GM23338 (cell line): Measurements from ENCODE around the gene KIF4A. TPM values are rescaled to one million over a fixed set of nuclear protein-coding genes. Genes with fewer than 3 reads are reported as not detected.

Experiments used
- ATAC-seq: fragments of 200-7000 bp; cut with Tn5 transposase; 3 replicates; pipeline ENCODE4 v1.9.1; 2020
- DNase-seq: peaks from one replicate; pipeline ENCODE4 v3.0.0-alpha.2; 2015; ENCODE audit warnings: low spot score
- H2AFZ ChIP-seq: fragments of 200-600 bp; sonication (generic); 2 replicates; pipeline ENCODE4 v1.8.0; 2016; ENCODE audit warnings: antibody characterized with exemption, mild to moderate bottlenecking, moderate library complexity
- H3F3A ChIP-seq: fragments of 200-600 bp; sonication (generic); replicated peaks from 2 replicates; pipeline ENCODE4 v1.8.0; 2017; ENCODE audit warnings: antibody characterized with exemption, mixed run types, low read depth
- H3K27ac ChIP-seq: fragments of 200-600 bp; sonication (generic); 2 replicates; pipeline ENCODE4 v1.6.1; 2016; ENCODE audit warnings: low read depth
- H3K27me3 ChIP-seq: fragments of 200-600 bp; sonication (generic); 2 replicates; pipeline ENCODE4 v1.8.0; 2016; ENCODE audit warnings: mild to moderate bottlenecking, mixed run types, moderate library complexity; ENCODE audit not compliant: insufficient read depth
- H3K36me3 ChIP-seq: fragments of 200-600 bp; sonication (generic); 2 replicates; pipeline ENCODE4 v1.8.0; 2016; ENCODE audit warnings: mild to moderate bottlenecking; ENCODE audit not compliant: insufficient read depth
- H3K4me1 ChIP-seq: fragments of 200-600 bp; sonication (generic); 2 replicates; pipeline ENCODE4 v1.8.0; 2016; ENCODE audit warnings: mild to moderate bottlenecking, moderate library complexity; ENCODE audit not compliant: insufficient read depth
- H3K4me2 ChIP-seq: fragments of 200-600 bp; sonication (generic); 2 replicates; pipeline ENCODE4 v1.7.1; 2017; ENCODE audit warnings: mixed run types
- H3K4me3 ChIP-seq: fragments of 200-600 bp; sonication (generic); 2 replicates; pipeline ENCODE4 v1.6.1; 2016; ENCODE audit warnings: mixed run types
- H3K79me2 ChIP-seq: fragments of 200-600 bp; sonication (generic); replicated peaks from 2 replicates; pipeline ENCODE4 v1.8.0; 2017; ENCODE audit warnings: mild to moderate bottlenecking; ENCODE audit not compliant: insufficient read depth
- H3K9me2 ChIP-seq: fragments of 200-600 bp; sonication (generic); 2 replicates; pipeline ENCODE4 v1.8.0; 2017; ENCODE audit not compliant: insufficient read depth
- H4K20me1 ChIP-seq: fragments of 200-600 bp; sonication (generic); replicated peaks from 2 replicates; pipeline ENCODE4 v1.8.0; 2017; ENCODE audit warnings: mild to moderate bottlenecking; ENCODE audit not compliant: insufficient read depth
- H3K27ac Mint-ChIP-seq: 2 replicates; pipeline ENCODE4 v1.8.0; 2020; ENCODE audit warnings: inconsistent platforms, mild to moderate bottlenecking, moderate library complexity, mixed read lengths
- H3K27me3 Mint-ChIP-seq: 3 replicates; pipeline ENCODE4 v1.8.0; 2022; ENCODE audit warnings: low read depth, mild to moderate bottlenecking, moderate library complexity, mixed read lengths, inconsistent platforms; ENCODE audit not compliant: insufficient read depth, poor library complexity
- H3K36me3 Mint-ChIP-seq: 3 replicates; pipeline ENCODE4 v1.8.0; 2021; ENCODE audit warnings: low read depth, mild to moderate bottlenecking, inconsistent platforms, moderate library complexity, mixed read lengths
- H3K4me1 Mint-ChIP-seq: 3 replicates; pipeline ENCODE4 v1.8.0; 2020; ENCODE audit warnings: mild to moderate bottlenecking, inconsistent platforms, mixed read lengths
- H3K4me3 Mint-ChIP-seq: 3 replicates; pipeline ENCODE4 v1.8.0; 2021; ENCODE audit warnings: moderate library complexity, mild to moderate bottlenecking, inconsistent platforms, mixed read lengths
- H3K9me3 Mint-ChIP-seq: 3 replicates; pipeline ENCODE4 v1.8.0; 2020; ENCODE audit warnings: moderate library complexity, mild to moderate bottlenecking, inconsistent platforms, mixed read lengths
- CREB1 ChIP-seq: fragments of 250-450 bp; sonication (Bioruptor Pico); IDR thresholded peaks from 2 replicates; pipeline ENCODE4 v1.5.0; 2020; ENCODE audit warnings: low read depth, mild to moderate bottlenecking, moderate library complexity
- CTCF ChIP-seq, 2 experiments: fragments of 200-600 bp in 1 of 2; sonication (generic) in 1 of 2; conservative IDR thresholded peaks; 2 replicates each; pipeline versions ENCODE4 v1.5.1 to v1.6.1; 2016 to 2017; ENCODE audit warnings: antibody characterized with exemption in 2 of 2, low read depth in 2 of 2, mild to moderate bottlenecking in 2 of 2, moderate library complexity in 1 of 2
- EZH2phosphoT487 ChIP-seq: fragments of 200-600 bp; sonication (generic); IDR thresholded peaks from one replicate; pipeline ENCODE4 v1.8.1; 2018; ENCODE audit warnings: antibody characterized with exemption; ENCODE audit not compliant: unreplicated experiment
- NANOG ChIP-seq: IDR thresholded peaks from 2 replicates; pipeline ENCODE4 v1.6.1; 2016; ENCODE audit warnings: antibody characterized with exemption, borderline replicate concordance
- REST ChIP-seq: IDR thresholded peaks from one replicate; pipeline ENCODE4 v1.6.1; 2018; ENCODE audit warnings: antibody characterized with exemption; ENCODE audit not compliant: unreplicated experiment
- STAT1 ChIP-seq: IDR thresholded peaks from one replicate; pipeline ENCODE4 v1.6.1; 2016; ENCODE audit warnings: antibody characterized with exemption; ENCODE audit not compliant: unreplicated experiment
- ZNF114 ChIP-seq: fragments of 250-450 bp; sonication (Bioruptor Pico); IDR thresholded peaks from 2 replicates; pipeline ENCODE4 v1.5.0; 2020; ENCODE audit warnings: mild to moderate bottlenecking, moderate library complexity
- ZNF331 ChIP-seq: fragments of 250-450 bp; sonication (Bioruptor Pico); IDR thresholded peaks from 2 replicates; pipeline ENCODE4 v1.5.0; 2020; ENCODE audit warnings: low read depth, mild to moderate bottlenecking, moderate library complexity
- polyA plus RNA-seq: library from polyadenylated mRNA; unstranded; fragments of >200 nt; fragmentation: Nextera tagmentation; extraction: Ambion mirVana; gene quantifications from 2 replicates; pipeline ENCODE4 v1.2.1, GENCODE V29; 2016
- total RNA-seq: library from RNA; depleted of rRNA; stranded (reverse); fragments of >200 nt; shearing (Covaris generic); gene quantifications from 2 replicates; pipeline ENCODE4 v1.2.3, GENCODE V29; 2014
- TF ChIP-seq, protein P1 (sequence below): IDR thresholded peaks from 2 replicates; pipeline ENCODE4 v1.6.1; 2016; ENCODE audit warnings: antibody characterized with exemption
- TF ChIP-seq, protein P2 (sequence below): fragments of 250-450 bp; sonication (Bioruptor Pico); IDR thresholded peaks from 2 replicates; pipeline ENCODE4 v1.5.0; 2020; ENCODE audit warnings: mild to moderate bottlenecking, moderate library complexity

Gene KIF4A
- total and polyA plus RNA-seq, 2 experiments from 2014 or later: 21.5 to 27.6 TPM

GRCh38 chrX:70338290-70338689, 48.4 kb downstream of the KIF4A start (continued):
- TF ChIP-seq NANOG: no peak
- no peak for TF ChIP-seq STAT1
- no peak for TF ChIP-seq EZH2phosphoT487
- no peak for TF ChIP-seq ZNF331 (CRISPR knock-in tag)
- TF ChIP-seq, protein P1, sequence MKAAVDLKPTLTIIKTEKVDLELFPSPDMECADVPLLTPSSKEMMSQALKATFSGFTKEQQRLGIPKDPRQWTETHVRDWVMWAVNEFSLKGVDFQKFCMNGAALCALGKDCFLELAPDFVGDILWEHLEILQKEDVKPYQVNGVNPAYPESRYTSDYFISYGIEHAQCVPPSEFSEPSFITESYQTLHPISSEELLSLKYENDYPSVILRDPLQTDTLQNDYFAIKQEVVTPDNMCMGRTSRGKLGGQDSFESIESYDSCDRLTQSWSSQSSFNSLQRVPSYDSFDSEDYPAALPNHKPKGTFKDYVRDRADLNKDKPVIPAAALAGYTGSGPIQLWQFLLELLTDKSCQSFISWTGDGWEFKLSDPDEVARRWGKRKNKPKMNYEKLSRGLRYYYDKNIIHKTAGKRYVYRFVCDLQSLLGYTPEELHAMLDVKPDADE: no peak

- Mint-ChIP-seq H3K4me3 (no peak overlapping the region), H3K36me3 (peaks cover 67% of the 10 kb centered on the region), H3K27ac (no peak overlapping the region), H3K9me3 (peaks cover 11% of the 10 kb centered on the region; the same call in 2 of the 3 replicates), H3K27me3 (no peaks in the 10 kb centered on the region), H3K4me1 (no peaks in the 10 kb centered on the region)
- ATAC-seq (no peak), DNase-seq (no peak)
- H3K27ac ChIP-seq: no peak overlapping the region
- H2AFZ ChIP-seq: no peak overlapping the region
- no peaks in the 10 kb centered on the region for H3K9me2 ChIP-seq
- TF ChIP-seq NANOG (no peak), ZNF114 (no peak), REST (no peak), STAT1 (no peak), ZNF331 (CRISPR knock-in tag) (no peak), CTCF (conservative IDR thresholded peaks at IDR 0.05; ENCODE audit: low read depth in 2 of 2) (no peak), CREB1 (CRISPR knock-in tag) (no peak), EZH2phosphoT487 (no peak)
- TF ChIP-seq, protein P2, sequence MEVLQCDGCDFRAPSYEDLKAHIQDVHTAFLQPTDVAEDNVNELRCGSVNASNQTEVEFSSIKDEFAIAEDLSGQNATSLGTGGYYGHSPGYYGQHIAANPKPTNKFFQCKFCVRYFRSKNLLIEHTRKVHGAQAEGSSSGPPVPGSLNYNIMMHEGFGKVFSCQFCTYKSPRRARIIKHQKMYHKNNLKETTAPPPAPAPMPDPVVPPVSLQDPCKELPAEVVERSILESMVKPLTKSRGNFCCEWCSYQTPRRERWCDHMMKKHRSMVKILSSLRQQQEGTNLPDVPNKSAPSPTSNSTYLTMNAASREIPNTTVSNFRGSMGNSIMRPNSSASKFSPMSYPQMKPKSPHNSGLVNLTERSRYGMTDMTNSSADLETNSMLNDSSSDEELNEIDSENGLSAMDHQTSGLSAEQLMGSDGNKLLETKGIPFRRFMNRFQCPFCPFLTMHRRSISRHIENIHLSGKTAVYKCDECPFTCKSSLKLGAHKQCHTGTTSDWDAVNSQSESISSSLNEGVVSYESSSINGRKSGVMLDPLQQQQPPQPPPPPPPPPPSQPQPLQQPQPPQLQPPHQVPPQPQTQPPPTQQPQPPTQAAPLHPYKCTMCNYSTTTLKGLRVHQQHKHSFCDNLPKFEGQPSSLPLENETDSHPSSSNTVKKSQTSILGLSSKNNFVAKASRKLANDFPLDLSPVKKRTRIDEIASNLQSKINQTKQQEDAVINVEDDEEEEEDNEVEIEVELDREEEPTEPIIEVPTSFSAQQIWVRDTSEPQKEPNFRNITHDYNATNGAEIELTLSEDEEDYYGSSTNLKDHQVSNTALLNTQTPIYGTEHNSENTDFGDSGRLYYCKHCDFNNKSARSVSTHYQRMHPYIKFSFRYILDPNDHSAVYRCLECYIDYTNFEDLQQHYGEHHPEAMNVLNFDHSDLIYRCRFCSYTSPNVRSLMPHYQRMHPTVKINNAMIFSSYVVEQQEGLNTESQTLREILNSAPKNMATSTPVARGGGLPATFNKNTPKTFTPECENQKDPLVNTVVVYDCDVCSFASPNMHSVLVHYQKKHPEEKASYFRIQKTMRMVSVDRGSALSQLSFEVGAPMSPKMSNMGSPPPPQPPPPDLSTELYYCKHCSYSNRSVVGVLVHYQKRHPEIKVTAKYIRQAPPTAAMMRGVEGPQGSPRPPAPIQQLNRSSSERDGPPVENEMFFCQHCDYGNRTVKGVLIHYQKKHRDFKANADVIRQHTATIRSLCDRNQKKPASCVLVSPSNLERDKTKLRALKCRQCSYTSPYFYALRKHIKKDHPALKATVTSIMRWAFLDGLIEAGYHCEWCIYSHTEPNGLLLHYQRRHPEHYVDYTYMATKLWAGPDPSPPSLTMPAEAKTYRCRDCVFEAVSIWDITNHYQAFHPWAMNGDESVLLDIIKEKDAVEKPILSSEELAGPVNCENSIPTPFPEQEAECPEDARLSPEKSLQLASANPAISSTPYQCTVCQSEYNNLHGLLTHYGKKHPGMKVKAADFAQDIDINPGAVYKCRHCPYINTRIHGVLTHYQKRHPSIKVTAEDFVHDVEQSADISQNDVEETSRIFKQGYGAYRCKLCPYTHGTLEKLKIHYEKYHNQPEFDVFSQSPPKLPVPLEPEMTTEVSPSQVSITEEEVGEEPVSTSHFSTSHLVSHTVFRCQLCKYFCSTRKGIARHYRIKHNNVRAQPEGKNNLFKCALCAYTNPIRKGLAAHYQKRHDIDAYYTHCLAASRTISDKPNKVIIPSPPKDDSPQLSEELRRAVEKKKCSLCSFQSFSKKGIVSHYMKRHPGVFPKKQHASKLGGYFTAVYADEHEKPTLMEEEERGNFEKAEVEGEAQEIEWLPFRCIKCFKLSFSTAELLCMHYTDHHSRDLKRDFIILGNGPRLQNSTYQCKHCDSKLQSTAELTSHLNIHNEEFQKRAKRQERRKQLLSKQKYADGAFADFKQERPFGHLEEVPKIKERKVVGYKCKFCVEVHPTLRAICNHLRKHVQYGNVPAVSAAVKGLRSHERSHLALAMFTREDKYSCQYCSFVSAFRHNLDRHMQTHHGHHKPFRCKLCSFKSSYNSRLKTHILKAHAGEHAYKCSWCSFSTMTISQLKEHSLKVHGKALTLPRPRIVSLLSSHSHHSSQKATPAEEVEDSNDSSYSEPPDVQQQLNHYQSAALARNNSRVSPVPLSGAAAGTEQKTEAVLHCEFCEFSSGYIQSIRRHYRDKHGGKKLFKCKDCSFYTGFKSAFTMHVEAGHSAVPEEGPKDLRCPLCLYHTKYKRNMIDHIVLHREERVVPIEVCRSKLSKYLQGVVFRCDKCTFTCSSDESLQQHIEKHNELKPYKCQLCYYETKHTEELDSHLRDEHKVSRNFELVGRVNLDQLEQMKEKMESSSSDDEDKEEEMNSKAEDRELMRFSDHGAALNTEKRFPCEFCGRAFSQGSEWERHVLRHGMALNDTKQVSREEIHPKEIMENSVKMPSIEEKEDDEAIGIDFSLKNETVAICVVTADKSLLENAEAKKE (CRISPR knock-in tag): no peak
- TF ChIP-seq, protein P1: no peak
- H3K4me3 ChIP-seq: no peak overlapping the region
- no peaks in the 10 kb centered on the region for H3K79me2 ChIP-seq
- H3F3A ChIP-seq: no peaks in the 10 kb centered on the region
- no peaks in the 10 kb centered on the region for H3K4me1 ChIP-seq
- peaks cover 18% of the 10 kb centered on the region for H3K36me3 ChIP-seq
- no peak overlapping the region for H3K4me2 ChIP-seq
- H3K27me3 ChIP-seq: no peaks in the 10 kb centered on the region
- no peaks in the 10 kb centered on the region for H4K20me1 ChIP-seq
These were observed 53.5 kb downstream of the KIF4A start for GRCh38 chrX:70343435-70343834.
